Loucy (cell line): ENCODE data around the gene OR2AE1.

Experiments
- H2AFZ ChIP-seq: fragments of 200-600 bp; sonication (generic); 2 replicates; pipeline ENCODE4 v1.6.0; 2016; ENCODE audit warnings: antibody characterized with exemption, mild to moderate bottlenecking, low read length, moderate library complexity
- H3F3A ChIP-seq: fragments of 200-600 bp; 2 replicates; pipeline ENCODE4 v1.6.0; 2016; ENCODE audit warnings: antibody characterized with exemption, low read depth, mild to moderate bottlenecking
- H3K27me3 ChIP-seq: fragments of 200-600 bp; sonication (generic); 2 replicates; pipeline ENCODE4 v1.6.1; 2014; ENCODE audit warnings: low read length, mild to moderate bottlenecking; ENCODE audit not compliant: insufficient read depth, poor library complexity, severe bottlenecking
- H3K36me3 ChIP-seq: fragments of 200-600 bp; sonication (generic); 2 replicates; pipeline ENCODE4 v1.6.1; 2016; ENCODE audit warnings: low read length; ENCODE audit not compliant: insufficient read depth
- H3K4me1 ChIP-seq: fragments of 200-600 bp; sonication (generic); 2 replicates; pipeline ENCODE4 v1.5.1; 2014; ENCODE audit warnings: low read length, mild to moderate bottlenecking; ENCODE audit not compliant: insufficient read depth, poor library complexity, severe bottlenecking
- H3K4me2 ChIP-seq: fragments of 200-600 bp; sonication (generic); 2 replicates; pipeline ENCODE4 v1.6.0; 2014; ENCODE audit warnings: antibody characterized with exemption, low read length, low read depth, mild to moderate bottlenecking; ENCODE audit not compliant: poor library complexity, severe bottlenecking
- H3K4me3 ChIP-seq: fragments of 200-600 bp; sonication (generic); 2 replicates; pipeline ENCODE4 v1.5.1; 2014; ENCODE audit warnings: low read length, mild to moderate bottlenecking, mixed read lengths; ENCODE audit not compliant: poor library complexity, severe bottlenecking
- H3K79me2 ChIP-seq: fragments of 200-600 bp; sonication (generic); 2 replicates; pipeline ENCODE4 v1.6.1; 2014; ENCODE audit warnings: low read length; ENCODE audit not compliant: insufficient read depth
- H3K9ac ChIP-seq: fragments of 200-600 bp; sonication (generic); 2 replicates; pipeline ENCODE4 v1.6.0; 2014; ENCODE audit warnings: mild to moderate bottlenecking, low read depth, low read length, moderate library complexity; ENCODE audit not compliant: poor library complexity, severe bottlenecking
- H3K9me2 ChIP-seq: fragments of 200-600 bp; sonication (generic); replicated peaks from 2 replicates; pipeline ENCODE4 v1.6.1; 2016; ENCODE audit warnings: low read depth, low read length, mixed read lengths
- H3K9me3 ChIP-seq: fragments of 200-600 bp; sonication (generic); 2 replicates; pipeline ENCODE4 v1.6.1; 2014; ENCODE audit warnings: mild to moderate bottlenecking, antibody characterized with exemption, low read length, low read depth; ENCODE audit not compliant: insufficient read depth
- H4K20me1 ChIP-seq: fragments of 200-600 bp; sonication (generic); 2 replicates; pipeline ENCODE4 v1.6.0; 2014; ENCODE audit warnings: antibody characterized with exemption, low read length, mild to moderate bottlenecking; ENCODE audit not compliant: insufficient read depth, poor library complexity, severe bottlenecking
- CTCF ChIP-seq: fragments of 200-600 bp; sonication (generic); conservative IDR thresholded peaks from 2 replicates; pipeline ENCODE4 v1.5.1; 2014; ENCODE audit warnings: mild to moderate bottlenecking, antibody characterized with exemption, low read length
- EZH2phosphoT487 ChIP-seq: fragments of 200-600 bp; IDR thresholded peaks from 2 replicates; pipeline ENCODE4 v1.6.1; 2018; ENCODE audit warnings: antibody characterized with exemption, mild to moderate bottlenecking, moderate library complexity, borderline replicate concordance

Gene OR2AE1

DNA sequence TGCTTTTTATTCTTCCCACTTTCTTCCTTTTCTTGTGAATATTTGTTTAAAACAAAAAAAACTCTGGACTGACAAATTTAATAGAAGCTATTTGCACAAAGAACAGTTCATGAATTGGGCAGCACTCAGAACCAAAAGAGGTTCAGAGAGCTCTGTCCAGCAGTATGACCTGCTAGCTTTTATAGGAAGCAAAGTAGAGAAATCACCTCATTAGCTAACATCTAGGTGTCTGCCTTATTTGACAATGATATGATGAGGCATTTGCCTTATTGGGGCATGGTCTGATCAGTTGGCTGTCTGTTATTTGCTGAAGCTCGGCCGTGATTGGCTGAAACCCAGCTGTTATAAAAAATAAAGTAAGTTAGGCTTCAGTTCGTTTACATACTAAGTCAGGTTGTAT, 43.3 kb upstream of the OR2AE1 start:
- Histone ChIP-seq H3K79me2 (peaks cover 51% of the 10 kb centered on the region), H3K9ac (peak overlapping the region; percentile 91), H3K9me2 (no peaks in the 10 kb centered on the region), H4K20me1 (peaks cover 36% of the 10 kb centered on the region), H3K27me3 (peaks cover 24% of the 10 kb centered on the region), H3K36me3 (no peaks in the 10 kb centered on the region), H3K9me3 (no peaks in the 10 kb centered on the region), H3K4me2 (peak overlapping the region; percentile 93), H2AFZ (peak overlapping the region; percentile 95; the same call in 1 of the 2 replicates), H3K4me1 (peaks cover 38% of the 10 kb centered on the region), H3K4me3 (peak overlapping the region; percentile 98), H3F3A (no peaks in the 10 kb centered on the region)
- TF ChIP-seq EZH2phosphoT487 (no peak), CTCF (no peak)

- TF ChIP-seq CTCF = no peak
- no peak for TF ChIP-seq EZH2phosphoT487
- Histone ChIP-seq H3K27me3 (peaks cover 21% of the 10 kb centered on the region), H3K4me1 (peaks cover 41% of the 10 kb centered on the region), H2AFZ (peak overlapping the region; percentile 95), H3K4me2 (peak overlapping the region; percentile 93), H3K9me3 (no peaks in the 10 kb centered on the region), H3K9ac (peak overlapping the region; percentile 91), H3F3A (no peaks in the 10 kb centered on the region), H4K20me1 (peaks cover 36% of the 10 kb centered on the region), H3K9me2 (no peaks in the 10 kb centered on the region), H3K79me2 (peaks cover 55% of the 10 kb centered on the region), H3K36me3 (no peaks in the 10 kb centered on the region), H3K4me3 (peak overlapping the region; percentile 98)
Measured at GRCh38 chr7:99919814-99920112, 42.9 kb upstream of the OR2AE1 start.

DNA sequence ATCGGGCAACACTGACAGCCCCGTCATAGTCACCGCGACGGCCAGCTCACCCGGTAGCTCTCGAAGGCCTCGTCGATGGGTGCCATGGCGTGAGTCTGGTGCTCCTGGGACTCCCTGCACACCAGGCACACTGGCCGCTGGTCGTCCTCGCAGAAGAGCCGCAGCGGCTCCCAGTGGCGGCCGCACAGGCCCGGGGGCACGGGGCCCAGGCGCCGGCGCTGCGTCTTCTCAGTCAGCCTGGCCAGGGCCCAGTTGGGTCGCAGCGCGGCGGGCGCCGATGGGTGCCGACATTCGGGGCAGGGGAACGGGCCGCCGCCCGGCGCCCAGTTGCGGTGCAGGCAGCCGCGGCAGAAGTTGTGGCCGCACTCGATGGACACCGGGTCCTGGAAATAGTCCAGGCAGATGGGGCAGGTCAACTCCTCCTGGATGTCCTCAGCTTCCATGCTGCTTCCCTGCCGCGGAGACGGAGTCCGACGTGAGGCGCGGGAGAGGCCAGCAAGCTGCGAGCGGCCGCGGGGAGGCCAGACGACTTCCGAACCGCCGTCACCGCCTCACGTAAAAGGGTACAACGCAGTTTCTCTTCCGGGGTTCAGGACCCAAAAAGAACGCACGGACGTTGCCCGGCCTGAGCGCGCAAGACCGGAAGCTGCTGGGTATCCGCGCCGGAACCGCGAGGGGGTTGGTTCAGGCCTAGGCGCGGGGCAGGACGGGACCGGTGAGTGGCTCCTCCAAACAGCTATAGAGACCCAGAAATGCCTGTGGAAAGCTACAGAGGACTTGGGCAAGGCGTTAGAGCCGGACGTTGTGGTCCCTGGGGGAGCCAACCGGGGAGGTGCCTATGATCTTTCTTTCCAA, 42.4 kb upstream of the OR2AE1 start, which contains the start of gene TRIM4:
TRIM4 (minus strand) TSS at position 572 of the 855 bp plus-strand sequence; CDS start at position 443, 129 bp downstream.
- Histone ChIP-seq H4K20me1 (peaks cover 36% of the 10 kb centered on the region), H2AFZ (peak within 1 kb of the TSS; percentile 95), H3K4me3 (peak within 1 kb of the TSS; percentile 98), H3F3A (no peaks in the 10 kb centered on the region), H3K9me3 (no peaks in the 10 kb centered on the region), H3K36me3 (no peaks in the 10 kb centered on the region), H3K9me2 (no peaks in the 10 kb centered on the region), H3K4me2 (peak within 1 kb of the TSS; percentile 93), H3K9ac (peak within 1 kb of the TSS; percentile 91), H3K27me3 (peaks cover 15% of the 10 kb centered on the region), H3K79me2 (peaks cover 59% of the 10 kb centered on the region), H3K4me1 (peaks cover 41% of the 10 kb centered on the region)
- no peak for TF ChIP-seq EZH2phosphoT487
- peak; percentile 32; the same call in 1 of the 2 replicates for TF ChIP-seq CTCF
